GM18508 (cell line): ENCODE results near the gene NDUFB3.
A peak's percentile ranks its signal among the peaks of the same experiment; 100 is the strongest.
"Not testable (repeated sequence)": the region's sequence is repeated elsewhere in the genome, so short reads cannot be mapped to it uniquely, and the experiment has no call there.

Experiments
- ATAC-seq: cut with Tn5 transposase; IDR thresholded peaks from one replicate; pipeline ENCODE4 v1.9.1; 2021; ENCODE audit warnings: moderate number of reproducible peaks; ENCODE audit not compliant: insufficient read depth, unreplicated experiment

The NDUFB3 gene

DNA sequence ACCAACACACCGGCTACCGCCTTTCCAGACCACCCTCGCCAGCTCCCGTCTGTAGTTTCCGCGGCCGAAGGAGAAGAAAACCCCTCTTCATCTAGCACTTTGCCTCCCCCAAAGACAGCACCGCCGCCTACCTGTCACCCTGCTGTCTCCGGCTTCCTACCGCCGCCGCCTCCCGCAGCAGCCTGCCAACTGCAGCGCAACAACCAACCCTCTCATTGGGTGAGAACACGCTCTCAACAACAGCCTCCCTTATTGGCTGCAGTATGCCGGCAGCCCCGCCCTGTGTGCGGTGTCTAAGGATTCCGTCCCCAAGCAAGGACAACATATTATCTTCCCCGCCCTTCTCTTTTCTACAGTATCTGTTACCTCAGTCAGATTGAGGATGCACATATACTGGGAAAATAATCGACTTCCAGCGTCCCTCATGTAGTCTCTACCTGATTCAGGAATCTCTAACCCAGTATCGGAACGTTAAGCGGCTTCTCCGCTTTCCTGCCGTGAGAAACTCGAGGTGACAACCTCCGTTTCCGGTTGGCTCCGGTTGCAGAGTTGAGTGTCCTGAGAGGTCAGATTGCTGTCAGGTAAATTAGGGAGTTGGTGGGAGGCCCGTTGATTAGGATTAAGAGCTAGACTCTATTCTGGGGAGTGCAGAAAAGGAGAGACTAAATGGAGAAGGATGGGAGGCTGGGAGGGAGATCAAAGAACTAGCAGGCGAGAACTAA, at the start of gene NDUFB3, which contains the start of gene HYCC2:
NDUFB3 (plus strand) TSS at position 523 of the 722 bp plus-strand sequence. CDS start 6,882 bp downstream, outside the sequence.
HYCC2 (minus strand) TSS at position 193 of the 722 bp plus-strand sequence. CDS start 47,662 bp downstream, outside the sequence.
- peak; percentile 97 for ATAC-seq

DNA sequence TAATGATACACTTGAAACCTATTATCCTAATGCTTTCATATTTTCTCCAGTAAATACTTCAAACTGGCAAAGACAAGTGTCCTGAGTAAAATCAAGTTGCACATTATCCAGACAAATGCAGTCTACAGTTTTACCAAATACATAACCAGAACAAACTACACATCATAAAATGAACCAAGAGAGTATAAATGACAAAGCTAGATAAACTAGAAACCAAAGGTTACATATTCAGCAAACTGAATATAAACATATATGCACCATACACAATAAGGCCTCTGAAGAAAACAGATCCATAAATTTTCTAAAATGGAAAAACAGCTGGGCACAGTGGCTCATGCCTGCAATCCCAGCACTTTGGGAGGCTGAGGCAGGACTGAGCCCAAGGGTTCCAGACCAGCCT, 47.3 kb upstream of the NDUFB3 start:
- ATAC-seq: no peak

DNA sequence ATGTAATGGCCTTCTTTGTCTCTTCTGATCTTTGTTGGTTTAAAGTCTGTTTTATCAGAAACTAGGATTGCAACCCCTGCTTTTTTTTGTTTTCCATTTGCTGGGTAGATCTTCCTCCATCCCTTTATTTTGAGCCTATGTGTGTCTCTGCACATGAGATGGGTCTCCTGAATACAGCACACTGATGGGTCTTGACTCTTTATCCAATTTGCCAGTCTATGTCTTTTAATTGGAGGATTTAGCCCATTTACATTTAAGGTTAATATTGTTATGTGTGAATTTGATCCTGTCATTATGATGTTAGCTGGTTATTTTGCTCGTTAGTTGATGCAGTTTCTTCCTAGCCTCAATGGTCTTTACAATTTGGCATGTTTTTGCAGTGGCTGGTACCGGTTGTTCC, 37.4 kb upstream of the NDUFB3 start:
- ATAC-seq: not testable (repeated sequence)

DNA sequence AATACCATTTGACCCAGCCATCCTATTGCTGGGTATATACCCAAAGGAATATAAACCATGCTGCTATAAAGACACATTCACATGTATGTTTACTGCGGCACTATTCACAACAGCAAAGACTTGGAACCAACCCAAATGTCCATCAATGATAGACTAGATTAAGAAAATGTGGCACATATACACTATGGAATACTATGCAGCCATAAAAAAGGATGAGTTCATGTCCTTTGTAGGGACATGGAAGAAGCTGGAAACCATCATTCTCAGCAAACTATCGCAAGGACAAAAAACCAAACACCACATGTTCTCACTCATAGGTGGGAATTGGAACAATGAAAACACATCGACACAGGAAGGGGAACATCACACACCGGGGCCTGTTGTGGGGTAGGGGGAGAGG, 33.4 kb upstream of the NDUFB3 start:
- not testable (repeated sequence) for ATAC-seq

DNA sequence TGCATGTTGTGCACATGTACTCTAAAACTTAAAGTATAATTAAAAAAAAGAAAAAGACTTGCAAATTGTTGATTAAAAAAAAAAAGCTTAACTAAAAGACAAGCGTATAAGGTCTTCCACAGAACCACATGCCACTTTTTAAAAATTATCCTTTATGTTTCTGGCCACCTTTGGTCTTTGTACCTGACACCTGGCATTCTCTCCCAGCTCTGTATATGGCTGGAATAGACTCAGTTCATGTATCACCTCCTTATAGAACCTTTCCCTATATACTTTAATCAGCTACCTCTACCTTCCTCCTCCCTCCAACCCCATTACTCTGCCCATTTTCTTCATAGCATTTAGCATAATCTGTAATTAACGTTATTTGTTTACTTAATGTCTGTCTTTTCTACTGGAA, 32.9 kb upstream of the NDUFB3 start:
- no peak for ATAC-seq

DNA sequence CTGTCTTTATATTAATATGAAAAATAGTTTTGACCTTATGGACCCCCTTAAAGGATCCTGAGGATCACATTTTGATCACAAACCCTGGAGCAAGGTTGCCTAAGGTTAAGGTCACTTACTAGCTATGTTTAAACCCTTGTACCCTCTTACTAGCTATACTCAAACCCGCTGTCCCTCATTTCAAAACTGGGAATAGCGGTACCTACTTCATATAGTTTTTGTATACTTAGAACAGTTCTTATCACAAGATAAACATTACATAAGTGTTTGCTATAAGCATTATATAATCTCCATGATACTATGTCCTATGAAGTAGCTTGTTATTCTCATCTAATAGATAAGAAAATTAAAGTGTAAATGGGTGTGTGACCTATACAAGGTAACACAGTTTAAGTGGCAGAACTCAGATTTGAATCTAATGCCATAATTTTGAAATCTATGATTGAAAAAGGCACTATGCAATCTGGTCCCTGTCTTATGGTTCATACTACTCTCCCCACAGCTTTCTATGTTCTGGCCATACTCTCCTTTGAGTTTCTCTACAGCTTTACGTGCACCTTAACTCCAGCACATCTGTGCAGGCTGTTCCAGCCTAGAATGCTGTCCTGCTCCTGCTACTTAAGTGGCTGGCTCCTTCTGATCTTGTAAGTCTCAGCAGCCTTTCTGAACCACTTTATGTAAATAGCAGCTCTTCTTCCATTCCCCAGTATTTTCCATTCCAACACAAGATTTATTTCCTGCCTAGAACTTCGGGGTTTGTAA, 30.8 kb upstream of the NDUFB3 start:
- ATAC-seq: no peak

DNA sequence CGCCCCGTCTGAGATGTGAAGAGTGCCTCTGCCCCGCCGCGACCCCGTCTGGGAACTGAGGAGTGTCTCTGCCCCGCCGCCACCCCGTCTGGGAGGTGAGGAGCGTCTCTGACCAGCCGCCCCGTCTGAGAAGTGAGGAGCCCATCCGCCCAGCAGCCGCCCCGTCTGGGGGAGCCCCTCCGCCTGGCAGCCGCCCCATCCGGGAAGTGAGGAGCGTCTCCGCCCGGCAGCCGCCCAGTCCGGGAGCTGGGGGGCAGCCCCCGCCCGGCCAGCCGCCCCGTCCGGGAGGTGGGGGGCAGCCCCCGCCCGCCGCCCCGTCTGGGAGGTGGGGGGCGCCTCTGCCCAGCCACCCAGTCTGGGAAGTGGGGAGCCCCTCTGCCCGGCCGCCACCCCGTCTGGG, 29.4 kb upstream of the NDUFB3 start:
- not testable (repeated sequence) for ATAC-seq

DNA sequence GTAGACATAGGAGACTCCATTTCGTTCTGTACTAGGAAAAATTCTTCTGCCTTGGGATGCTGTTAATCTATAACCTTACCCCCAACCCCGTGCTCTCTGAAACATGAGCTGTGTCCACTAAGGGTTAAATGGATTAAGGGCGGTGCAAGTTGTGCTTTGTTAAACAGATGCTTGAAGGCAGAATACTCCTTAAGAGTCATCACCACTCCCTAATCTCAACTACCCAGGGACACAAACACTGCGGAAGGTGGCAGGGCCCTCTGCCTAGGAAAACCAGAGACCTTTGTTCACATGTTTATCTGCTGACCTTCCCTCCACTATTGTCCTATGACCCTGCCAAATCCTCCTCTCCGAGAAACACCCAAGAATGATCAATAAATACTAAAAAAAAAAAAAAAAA, 28.8 kb upstream of the NDUFB3 start:
- not testable (repeated sequence) for ATAC-seq

DNA sequence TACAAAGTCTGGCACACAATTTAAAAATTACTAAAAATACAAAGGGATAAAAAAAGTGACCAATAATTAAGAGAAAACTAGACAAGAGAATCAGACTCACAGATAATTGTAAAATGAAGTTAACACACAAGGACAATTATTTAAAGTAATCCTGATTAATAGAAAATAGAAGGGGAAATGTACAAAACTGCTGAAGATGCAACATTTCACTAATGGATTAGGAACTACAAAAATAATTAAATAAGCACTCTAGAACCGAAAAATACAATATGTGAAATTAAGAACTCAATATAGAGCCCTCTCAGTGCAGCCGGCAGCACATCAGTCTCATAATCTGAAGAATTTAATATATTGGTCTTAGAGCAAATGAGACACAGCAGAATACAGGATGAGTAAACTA, 24.9 kb upstream of the NDUFB3 start:
- ATAC-seq: no peak

DNA sequence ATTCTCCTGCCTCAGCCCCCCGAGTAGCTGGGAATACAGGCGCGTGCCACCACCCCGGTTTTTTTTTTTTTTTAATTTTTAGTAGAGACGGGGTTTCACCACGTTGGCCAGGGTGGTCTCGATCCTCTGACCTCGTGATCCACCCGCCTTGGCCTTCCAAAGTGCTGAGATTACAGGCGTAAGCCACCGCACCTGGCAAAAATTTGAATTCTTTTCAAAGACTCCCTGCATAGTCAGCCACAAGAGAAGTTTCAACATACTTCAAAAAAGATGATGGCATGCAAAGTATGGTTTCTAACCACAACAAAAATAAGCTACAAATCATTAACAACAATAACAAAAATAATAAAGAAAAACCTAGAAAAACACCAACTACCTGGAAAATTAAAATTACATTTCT, 22.3 kb upstream of the NDUFB3 start:
- no peak for ATAC-seq

DNA sequence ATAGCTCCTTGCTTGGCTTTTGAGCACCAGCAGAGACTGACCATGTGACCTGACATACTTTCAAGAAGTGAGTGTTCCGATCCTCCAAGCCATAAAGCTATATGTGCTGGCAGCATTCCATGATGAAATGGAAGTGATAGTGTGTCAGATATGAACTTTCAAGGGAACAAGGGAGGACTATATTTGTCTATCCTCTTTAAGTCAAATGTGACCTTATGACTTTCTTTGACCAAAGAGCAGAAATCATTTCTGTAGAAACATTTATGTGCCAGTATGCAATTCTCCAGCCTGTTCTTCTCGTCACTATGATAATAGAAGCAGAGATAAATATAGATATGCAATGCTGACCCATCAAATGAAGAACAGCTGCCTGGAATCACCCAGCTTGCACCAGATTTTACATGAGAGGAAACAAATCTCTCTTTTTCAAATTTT, 14.7 kb upstream of the NDUFB3 start:
- ATAC-seq: no peak

DNA sequence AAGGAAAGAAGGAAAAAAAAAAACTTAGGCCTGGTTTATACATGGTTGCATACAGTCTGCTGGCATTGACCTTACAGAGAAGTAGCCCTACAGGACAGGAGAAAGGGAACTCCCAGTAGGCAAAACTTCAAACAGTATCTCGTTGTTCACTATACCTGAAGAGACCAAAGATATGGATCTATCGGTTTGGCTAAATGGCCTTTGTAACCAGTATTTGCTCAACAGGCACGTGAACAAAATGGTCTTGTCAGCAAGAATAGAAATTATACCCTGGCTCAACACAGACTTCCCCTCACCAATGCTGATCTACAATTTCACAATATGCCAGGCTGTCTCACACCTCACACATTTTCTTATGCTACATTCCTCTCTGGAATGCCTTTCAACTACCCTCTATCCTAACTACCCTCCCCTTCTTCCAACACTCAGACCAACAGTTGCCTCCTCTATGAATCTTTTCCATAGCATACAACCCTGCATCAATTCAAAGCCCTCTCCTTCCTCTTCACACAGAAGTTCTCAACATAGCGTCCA, 14.0 kb upstream of the NDUFB3 start:
- no peak for ATAC-seq

DNA sequence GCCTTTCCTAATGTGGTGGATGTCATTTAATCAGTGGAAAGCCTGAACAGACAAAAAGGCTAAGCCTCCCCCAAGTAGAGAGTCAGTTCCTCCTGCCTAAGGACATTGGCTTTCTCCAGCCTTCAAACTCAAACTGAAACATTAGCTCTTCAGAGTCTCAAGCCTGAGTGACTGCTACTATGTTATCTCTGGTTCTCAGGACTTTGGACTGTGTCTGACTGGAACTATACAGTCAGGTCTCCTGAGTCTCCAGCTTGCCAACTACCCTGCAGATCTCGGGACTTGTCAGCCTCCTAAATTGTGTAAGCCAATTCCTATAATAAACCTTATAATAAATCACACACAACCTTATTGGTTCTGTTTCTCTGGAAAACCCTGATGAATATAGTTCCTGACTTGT, 12.9 kb upstream of the NDUFB3 start:
- no peak for ATAC-seq

DNA sequence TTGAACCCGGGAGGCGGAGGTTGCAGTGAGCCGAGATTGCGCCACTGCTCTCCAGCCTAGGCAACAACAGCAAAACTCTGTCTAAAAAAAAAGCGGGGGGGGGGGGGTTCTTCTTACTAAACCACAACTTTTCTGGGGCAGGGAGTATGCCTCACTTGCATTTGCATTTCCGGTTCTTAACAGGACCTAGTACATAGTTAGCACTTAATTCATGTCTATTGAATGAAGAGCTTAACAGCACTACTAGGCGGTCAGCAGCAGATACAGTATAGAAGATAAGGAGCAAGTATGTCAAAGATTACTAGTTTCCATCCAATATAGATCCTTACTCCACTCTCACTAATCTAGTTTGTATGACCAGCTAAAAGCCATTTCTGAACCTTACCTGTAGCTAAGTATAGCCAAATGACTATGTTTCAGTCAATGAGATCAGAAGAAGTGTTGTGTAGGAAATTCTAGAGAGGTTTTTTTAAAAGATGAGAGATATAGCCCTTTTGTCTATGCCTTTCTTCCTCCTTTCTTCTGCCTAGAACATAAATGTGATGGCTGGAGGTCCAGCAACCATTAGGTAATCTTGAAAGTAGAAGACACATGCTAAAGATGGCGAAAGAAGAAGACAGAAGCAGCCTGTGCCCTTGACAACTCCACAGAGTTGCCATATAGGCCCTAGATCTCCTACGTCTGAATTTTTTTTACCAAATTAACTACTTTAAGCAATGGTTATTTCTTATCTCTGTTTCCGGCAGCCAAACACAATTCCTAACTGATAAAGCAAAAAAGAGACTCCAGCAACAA, 11.6 kb upstream of the NDUFB3 start:
- no peak for ATAC-seq

DNA sequence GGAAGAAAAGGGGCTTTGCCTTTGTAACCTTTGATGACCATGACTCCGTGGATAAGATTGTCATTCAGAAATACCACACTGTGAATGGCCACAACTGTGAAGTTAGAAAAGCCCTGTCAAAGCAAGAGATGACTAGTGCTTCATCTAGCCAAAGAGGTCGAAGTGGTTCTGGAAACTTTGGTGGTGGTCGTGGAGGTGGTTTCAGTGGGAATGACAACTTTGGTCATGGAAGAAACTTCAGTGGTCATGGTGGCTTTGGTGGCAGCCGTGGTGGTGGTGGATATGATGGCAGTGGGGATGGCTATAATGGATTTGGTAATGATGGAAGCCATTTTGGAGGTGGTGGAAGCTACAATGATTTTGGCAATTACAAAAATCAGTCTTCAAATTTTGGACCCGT, 8.3 kb upstream of the NDUFB3 start:
- ATAC-seq: not testable (repeated sequence)

DNA sequence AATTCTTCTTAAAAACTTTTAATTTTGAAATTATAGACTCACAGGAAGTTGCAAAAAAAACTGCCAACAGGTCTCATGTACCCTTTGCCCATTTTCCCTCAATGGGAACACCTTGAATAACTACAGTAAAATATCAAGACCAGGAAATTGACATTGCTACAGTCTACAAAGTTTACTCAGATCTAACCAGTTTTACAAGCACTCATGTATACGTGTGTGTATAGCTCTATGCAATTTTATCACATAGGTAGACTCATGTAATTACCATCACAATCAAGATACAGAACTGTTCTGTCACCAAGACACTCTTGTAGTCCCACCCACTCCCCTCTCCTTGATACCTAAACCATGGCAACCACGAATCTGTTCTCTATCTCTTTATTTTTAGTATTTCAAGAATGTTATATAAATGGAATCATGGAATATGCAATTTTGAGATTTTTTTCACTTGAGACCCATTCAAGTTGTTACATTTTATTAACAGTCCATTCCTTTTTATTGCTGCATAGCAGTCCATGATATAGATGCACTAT, 6.9 kb upstream of the NDUFB3 start:
- no peak for ATAC-seq

DNA sequence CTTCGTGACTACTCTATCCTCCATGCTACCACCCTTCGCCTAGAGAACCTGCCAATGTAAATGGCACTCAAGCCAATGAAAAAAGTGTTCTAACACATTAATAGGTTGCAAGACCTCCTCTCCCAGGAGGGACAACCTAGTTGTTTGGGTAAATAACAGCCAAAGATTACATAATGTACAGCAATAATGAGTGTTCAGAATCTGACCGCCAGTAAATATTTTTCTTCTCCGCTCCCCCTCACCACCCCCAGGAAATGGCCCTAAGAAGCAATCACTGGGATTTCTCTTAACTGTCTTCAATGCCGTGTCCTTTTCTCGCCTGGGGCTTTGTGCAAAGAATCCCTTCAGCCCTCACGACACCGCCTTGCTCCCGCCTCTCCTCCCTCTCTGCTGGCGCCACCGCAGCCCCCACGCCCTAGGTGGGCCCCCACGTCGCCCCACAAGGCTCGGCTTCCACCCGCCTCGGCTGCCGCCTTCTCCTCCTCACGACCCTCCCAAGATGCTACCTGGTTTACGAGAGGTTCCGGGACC, 788 bp upstream of the NDUFB3 start:
- ATAC-seq: no peak

DNA sequence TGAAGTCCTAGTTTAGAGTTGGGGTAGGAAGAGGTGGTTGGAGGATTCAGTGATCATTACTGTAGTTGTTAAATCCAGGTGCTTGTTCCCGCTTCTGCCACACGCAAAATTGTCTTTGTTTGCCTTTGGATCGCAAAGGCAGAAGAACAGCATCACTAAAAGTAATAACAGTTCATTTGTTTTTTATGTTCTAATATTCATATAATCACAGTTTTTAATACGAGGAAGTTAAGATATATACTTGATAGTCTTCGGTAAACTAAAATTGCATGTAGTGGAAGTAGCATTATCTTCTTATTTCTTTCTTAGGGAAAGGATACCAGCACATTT, 365 bp downstream of the NDUFB3 start:
- ATAC-seq: no peak

DNA sequence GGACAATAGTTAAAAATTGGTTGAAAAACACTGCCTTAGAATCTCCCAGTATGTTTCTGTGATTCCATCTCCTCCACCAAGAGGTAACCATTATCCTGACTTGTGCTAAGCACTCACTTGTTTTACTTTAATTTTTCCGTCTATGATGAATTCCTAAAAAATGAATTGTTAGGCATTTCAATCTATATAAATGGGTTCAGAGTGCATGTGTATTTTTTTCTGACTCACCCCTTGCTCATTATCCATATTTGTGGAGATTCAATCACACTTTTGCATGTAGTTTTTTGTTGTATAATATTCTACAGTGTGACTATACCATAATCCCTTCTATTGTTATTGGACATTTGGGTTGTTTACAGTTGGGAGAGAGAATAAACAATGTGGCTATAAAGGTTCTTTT, 1.3 kb downstream of the NDUFB3 start:
- no peak for ATAC-seq

DNA sequence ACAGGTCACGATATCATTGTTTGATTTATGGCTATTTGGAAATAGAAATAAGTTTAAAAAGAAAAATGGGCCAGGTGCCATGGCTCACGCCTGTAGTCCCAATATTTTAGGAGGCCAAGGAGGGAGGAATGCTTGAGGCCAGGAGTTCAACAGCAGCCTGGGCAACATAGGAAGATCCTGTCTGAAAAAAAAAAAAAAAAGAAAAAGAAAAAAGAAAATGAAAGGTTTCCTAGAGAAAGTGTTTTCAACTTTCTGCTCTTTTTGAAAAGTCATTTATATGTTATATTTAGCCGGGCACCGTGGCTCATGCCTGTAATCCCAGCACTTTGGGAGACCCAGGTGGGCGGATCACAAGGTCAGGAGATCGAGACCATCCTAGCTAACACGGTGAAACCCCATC, 3.2 kb downstream of the NDUFB3 start:
- no peak for ATAC-seq
